Body of pancreas (tissue), 4 donors: Measurements from ENCODE around the gene RNF25. TPM values are rescaled to one million over a fixed set of nuclear protein-coding genes. Genes with fewer than 3 reads are reported as not detected.
A peak's percentile ranks its signal among the peaks of the same experiment; 100 is the strongest.

Experiments used
- ATAC-seq: fragments of 150-250 bp; one replicate; pipeline ENCODE4 v1.9.1; 2016
- DNase-seq, 4 donors: peaks; one replicate each; pipeline ENCODE4 v3.0.0-alpha.2; 2019
- H3K27ac ChIP-seq, 4 donors: fragments of 200-600 bp; sonication (generic); 1 replicate in 3 of 4; 2 replicates in 1 of 4; pipeline versions ENCODE4 v1.5.1 to v1.6.1; 2016 to 2019; ENCODE audit warnings: mild to moderate bottlenecking in 1 of 4, mixed read lengths in 1 of 4, moderate library complexity in 1 of 4
- H3K27me3 ChIP-seq, 2 donors: fragments of 200-600 bp; sonication (generic); one replicate each; pipeline ENCODE4 v1.6.0; 2016; ENCODE audit warnings: mild to moderate bottlenecking in 1 of 2
- H3K36me3 ChIP-seq, 2 donors: fragments of 200-600 bp; sonication (generic); replicated peaks in 1 of 2; 2 replicates each; pipeline ENCODE4 v1.5.1; 2016; ENCODE audit warnings: low read depth in 2 of 2; ENCODE audit not compliant: insufficient read depth in 1 of 2
- H3K4me1 ChIP-seq: fragments of 200-600 bp; sonication (generic); one replicate; pipeline ENCODE4 v1.6.0; 2016
- H3K4me3 ChIP-seq, 2 donors: fragments of 200-600 bp; sonication (generic); 1 replicate in 1 of 2; 2 replicates in 1 of 2; pipeline ENCODE4 v1.5.1; 2016 to 2019
- H3K9me3 ChIP-seq, 3 donors: fragments of 200-600 bp; sonication (generic); 1 replicate in 2 of 3; 2 replicates in 1 of 3; pipeline ENCODE4 v1.5.1; 2016
- POLR2A ChIP-seq, 3 donors: fragments of 450-650 bp; IDR thresholded peaks; one replicate each; pipeline ENCODE4 v1.6.1; 2016; ENCODE audit warnings: antibody characterized with exemption in 3 of 3, mild to moderate bottlenecking in 2 of 3
- WGBS, 2 donors: methylation state at CpG; one replicate each; pipeline ENCODE4 v1.1.5; 2017; 5-methylcytosine and 5-hydroxymethylcytosine counted together
- intact Hi-C: fragments of 100-400 bp; cut with DNase I; formaldehyde crosslinking; loops from one replicate; pipeline ENCODE4 v1.15.1; 2023
- total RNA-seq, 2 donors: library from RNA; depleted of rRNA; stranded (reverse); fragments of >200 nt; gene quantifications; one replicate each; pipeline ENCODE4 v1.1.0, GENCODE V29; 2016
- TF ChIP-seq, protein P1 (sequence below), 7 experiments: fragments of 450-650 bp in 4 of 7; fragments of 200-600 bp in 3 of 7; sonication (generic) in 3 of 7; IDR thresholded peaks; one replicate each; pipeline ENCODE4 v1.5.1; 2016 to 2019; ENCODE audit warnings: antibody characterized with exemption in 7 of 7

RNF25 gene
- total RNA-seq, 2 donors from 2014 or later: 3.0 to 14.8 TPM

DNA sequence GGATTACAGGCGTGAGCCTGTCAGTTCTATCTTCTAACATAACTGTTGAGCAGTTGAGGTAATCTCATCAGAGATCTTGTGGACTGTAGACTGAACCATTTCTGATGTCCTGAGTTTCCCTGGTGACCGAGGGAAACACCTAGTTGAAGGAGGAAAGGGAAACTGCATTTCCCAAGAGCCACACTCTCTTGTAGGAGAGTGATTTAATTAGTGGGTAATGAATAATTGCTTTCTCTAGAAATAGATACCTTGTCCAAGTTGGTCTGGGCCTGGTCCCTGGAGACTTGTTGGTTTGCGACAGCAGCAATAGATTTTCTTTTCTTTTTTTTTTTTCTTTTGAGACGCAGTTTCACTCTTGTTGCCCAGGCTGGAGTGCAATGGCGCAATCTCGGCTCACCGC, 46.3 kb upstream of the RNF25 start:
- H3K4me3 ChIP-seq: no peak overlapping the region
- 91 to 96% methylated on average over 7 of the region's 7 CpGs for WGBS, 2 donors
- H3K9me3 ChIP-seq: no peaks in the 10 kb centered on the region
- no peaks in the 10 kb centered on the region for H3K27me3 ChIP-seq
- TF ChIP-seq, protein P1, sequence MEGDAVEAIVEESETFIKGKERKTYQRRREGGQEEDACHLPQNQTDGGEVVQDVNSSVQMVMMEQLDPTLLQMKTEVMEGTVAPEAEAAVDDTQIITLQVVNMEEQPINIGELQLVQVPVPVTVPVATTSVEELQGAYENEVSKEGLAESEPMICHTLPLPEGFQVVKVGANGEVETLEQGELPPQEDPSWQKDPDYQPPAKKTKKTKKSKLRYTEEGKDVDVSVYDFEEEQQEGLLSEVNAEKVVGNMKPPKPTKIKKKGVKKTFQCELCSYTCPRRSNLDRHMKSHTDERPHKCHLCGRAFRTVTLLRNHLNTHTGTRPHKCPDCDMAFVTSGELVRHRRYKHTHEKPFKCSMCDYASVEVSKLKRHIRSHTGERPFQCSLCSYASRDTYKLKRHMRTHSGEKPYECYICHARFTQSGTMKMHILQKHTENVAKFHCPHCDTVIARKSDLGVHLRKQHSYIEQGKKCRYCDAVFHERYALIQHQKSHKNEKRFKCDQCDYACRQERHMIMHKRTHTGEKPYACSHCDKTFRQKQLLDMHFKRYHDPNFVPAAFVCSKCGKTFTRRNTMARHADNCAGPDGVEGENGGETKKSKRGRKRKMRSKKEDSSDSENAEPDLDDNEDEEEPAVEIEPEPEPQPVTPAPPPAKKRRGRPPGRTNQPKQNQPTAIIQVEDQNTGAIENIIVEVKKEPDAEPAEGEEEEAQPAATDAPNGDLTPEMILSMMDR (IDR thresholded peaks at IDR 0.05): no peak
- TF ChIP-seq POLR2A (IDR thresholded peaks at IDR 0.05): no peak
- no peaks in the 10 kb centered on the region for H3K36me3 ChIP-seq
- DNase-seq (no peak), ATAC-seq (no peak)
- H3K27ac ChIP-seq: no peak overlapping the region
- peaks cover 18% of the 10 kb centered on the region for H3K4me1 ChIP-seq
- intact Hi-C loops: no loop called here

DNA sequence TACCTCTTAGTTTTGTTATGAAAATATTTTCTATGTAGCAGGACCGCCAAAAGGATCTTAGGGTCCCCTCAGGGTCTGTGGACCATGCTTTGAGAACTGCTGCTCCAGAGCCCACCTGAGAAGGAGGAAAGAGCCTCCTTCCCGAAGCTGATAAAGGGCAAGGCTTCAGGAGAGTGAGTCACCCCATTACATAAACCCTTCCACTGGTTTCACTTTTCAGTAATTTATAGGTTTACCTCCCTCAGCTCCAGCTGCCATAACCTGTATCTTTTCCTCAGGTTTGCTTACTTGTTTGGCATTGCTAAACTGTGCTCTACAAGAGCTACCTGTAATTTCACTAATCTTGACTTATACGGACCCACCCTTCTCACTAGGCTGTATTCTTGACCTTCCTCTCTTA, 45.5 kb upstream of the RNF25 start:
- Histone ChIP-seq H3K27me3 (no peaks in the 10 kb centered on the region), H3K4me1 (peaks cover 20% of the 10 kb centered on the region), H3K4me3 (no peak overlapping the region), H3K36me3 (no peaks in the 10 kb centered on the region), H3K9me3 (no peaks in the 10 kb centered on the region), H3K27ac (peak overlapping the region in 1 of 4 donors; percentile 42)
- WGBS, 2 donors: 56 to 72% methylated on average over 3 of the region's 3 CpGs
- intact Hi-C loops: no loop called here
- DNase-seq (no peak), ATAC-seq (no peak)
- TF ChIP-seq POLR2A (IDR thresholded peaks at IDR 0.05): no peak
- TF ChIP-seq, protein P1 (IDR thresholded peaks at IDR 0.05): no peak

DNA sequence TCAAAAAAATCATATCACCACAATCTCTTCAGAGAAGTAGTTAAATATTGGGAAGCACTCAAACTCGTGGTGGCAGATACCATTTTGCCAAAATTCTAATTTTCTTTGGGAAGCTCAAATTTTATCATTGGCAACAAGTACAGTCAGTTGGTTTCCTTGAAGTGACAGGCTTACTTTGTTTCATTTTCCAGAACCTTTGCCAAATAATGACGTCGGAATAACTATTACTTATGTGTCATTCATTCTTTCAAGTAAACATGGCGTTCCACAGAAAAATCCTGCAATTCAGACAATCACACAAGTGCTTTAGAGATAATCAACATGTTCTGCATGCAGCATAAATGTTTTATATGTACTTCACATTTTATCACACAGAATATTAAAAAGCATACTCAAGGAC, 44.3 kb upstream of the RNF25 start:
- DNase-seq: no peak
- WGBS, 2 donors: 43 to 45% methylated on average over 4 of the region's 4 CpGs
- TF ChIP-seq, protein P1 (IDR thresholded peaks at IDR 0.05): no peak
- no peak for TF ChIP-seq POLR2A (IDR thresholded peaks at IDR 0.05)
- Histone ChIP-seq H3K27ac (no peak overlapping the region), H3K9me3 (no peaks in the 10 kb centered on the region), H3K36me3 (no peaks in the 10 kb centered on the region), H3K4me1 (peaks cover 21% of the 10 kb centered on the region), H3K4me3 (no peak overlapping the region), H3K27me3 (no peaks in the 10 kb centered on the region)
- intact Hi-C loops: no loop called here
- no peak for ATAC-seq

DNA sequence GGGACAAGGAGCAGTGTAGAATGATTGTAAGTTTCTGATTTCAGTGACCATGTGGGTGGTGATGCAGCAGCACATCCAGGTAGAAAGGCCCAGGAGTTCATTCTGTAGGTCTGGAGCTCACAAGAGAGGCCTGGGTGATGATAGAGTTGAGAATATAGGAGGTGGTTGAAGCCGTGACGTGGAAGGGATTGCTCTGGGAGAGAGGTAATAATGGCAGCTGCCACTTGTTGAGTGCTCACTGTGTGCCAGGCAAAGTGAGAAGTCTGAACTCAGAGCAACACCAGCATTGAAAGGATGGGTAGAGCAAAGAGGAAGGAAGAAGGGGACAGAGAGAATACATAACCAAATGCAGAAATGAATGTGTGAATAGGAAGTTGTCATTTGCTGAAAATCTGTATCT, 42.1 kb upstream of the RNF25 start:
- Histone ChIP-seq H3K9me3 (no peaks in the 10 kb centered on the region), H3K4me3 (no peak overlapping the region), H3K27me3 (no peaks in the 10 kb centered on the region), H3K27ac (no peak overlapping the region), H3K36me3 (no peaks in the 10 kb centered on the region), H3K4me1 (peaks cover 25% of the 10 kb centered on the region)
- ATAC-seq (no peak), DNase-seq (no peak)
- intact Hi-C loops: no loop called here
- TF ChIP-seq, protein P1 (IDR thresholded peaks at IDR 0.05): no peak
- TF ChIP-seq POLR2A (IDR thresholded peaks at IDR 0.05): no peak
- WGBS, 2 donors: 85 to 97% methylated on average over 2 of the region's 2 CpGs

DNA sequence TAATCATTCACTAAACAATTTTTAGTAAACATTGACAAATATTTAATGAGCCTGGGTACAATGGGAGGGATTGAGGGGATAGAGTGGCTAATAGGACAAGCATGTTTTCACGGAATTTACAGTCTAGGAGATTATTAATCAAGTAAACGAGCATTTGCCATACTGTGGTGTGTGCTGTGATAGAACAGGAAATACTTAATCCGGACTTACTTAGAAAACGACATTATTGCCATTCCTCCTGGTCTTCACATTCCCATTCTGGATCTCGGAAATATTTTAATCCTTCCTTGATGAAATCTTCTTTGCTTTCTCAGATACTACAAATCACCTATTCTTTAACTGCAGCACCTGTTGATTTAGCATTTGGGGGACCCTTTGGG, 39.7 kb upstream of the RNF25 start:
- no peak for DNase-seq
- peak overlapping the region; percentile 78 to 91 (median 84) for H3K27ac ChIP-seq
- 3 to 6% methylated on average over 5 of the region's 5 CpGs for WGBS, 2 donors
- intact Hi-C loops: no loop called here
- no peaks in the 10 kb centered on the region for H3K9me3 ChIP-seq
- TF ChIP-seq, protein P1 (IDR thresholded peaks at IDR 0.05): no peak
- no peak for TF ChIP-seq POLR2A (IDR thresholded peaks at IDR 0.05)
- ATAC-seq: peak; percentile 38
- peaks cover 19% of the 10 kb centered on the region for H3K4me1 ChIP-seq
- no peaks in the 10 kb centered on the region for H3K36me3 ChIP-seq
- peak overlapping the region; percentile 34 to 58 for H3K4me3 ChIP-seq
- no peaks in the 10 kb centered on the region for H3K27me3 ChIP-seq
